ENCODE measurements around the gene LMBR1L. TPM values are rescaled to one million over a fixed set of nuclear protein-coding genes. Genes with fewer than 3 reads are reported as not detected.
A peak's percentile ranks its signal among the peaks of the same experiment; 100 is the strongest.

Gene LMBR1L
- total and polyA plus RNA-seq, 2 of the 13 experiments (the other 11 are each of a cell fraction or from before 2014, with no cell fraction given): 12.2 to 65.9 TPM

DNA sequence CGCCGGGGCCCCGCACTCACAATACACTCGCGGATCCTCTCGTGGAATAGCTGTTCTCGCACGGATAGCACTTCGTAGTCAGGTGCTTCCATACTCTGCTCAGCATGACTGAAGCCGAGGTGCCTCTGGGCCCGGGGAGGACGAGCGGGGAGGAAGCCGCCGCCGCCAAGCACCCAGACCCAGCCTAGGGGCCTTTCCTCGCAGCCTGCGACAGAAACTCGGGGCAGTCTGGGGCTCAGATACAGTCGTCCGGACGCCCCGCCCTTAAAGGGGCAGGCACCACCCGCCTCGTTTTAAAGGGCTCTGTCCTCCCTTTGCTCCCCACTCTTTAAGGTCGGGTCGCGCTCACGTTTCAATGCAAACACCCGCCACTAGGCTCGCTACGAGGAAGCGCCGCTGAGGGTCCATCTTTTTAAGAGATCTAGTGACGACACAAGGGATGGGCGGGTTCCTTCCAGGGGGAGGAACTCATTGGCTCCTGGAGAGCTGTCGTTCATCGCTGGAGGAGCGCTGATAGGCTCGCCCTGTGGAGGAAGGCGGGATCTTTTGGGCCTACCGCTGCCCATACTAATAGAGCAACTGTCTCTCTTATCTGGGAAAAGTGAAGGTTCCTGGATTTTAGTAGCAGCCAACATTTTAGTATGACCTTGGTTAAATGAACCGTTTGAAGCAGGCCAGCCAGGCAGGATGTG lies at the start of gene LMBR1L (continued):
- no peak; the same call in 1 of the 2 replicates for TF ChIP-seq PITX1 (CRISPR knock-in tag; IDR thresholded peaks at IDR 0.05)
- TF ChIP-seq ZKSCAN5 (CRISPR knock-in tag; IDR thresholded peaks at IDR 0.05): no peak
- TF ChIP-seq, protein P1, sequence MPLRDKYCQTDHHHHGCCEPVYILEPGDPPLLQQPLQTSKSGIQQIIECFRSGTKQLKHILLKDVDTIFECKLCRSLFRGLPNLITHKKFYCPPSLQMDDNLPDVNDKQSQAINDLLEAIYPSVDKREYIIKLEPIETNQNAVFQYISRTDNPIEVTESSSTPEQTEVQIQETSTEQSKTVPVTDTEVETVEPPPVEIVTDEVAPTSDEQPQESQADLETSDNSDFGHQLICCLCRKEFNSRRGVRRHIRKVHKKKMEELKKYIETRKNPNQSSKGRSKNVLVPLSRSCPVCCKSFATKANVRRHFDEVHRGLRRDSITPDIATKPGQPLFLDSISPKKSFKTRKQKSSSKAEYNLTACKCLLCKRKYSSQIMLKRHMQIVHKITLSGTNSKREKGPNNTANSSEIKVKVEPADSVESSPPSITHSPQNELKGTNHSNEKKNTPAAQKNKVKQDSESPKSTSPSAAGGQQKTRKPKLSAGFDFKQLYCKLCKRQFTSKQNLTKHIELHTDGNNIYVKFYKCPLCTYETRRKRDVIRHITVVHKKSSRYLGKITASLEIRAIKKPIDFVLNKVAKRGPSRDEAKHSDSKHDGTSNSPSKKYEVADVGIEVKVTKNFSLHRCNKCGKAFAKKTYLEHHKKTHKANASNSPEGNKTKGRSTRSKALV (CRISPR knock-in tag; IDR thresholded peaks at IDR 0.05): no peak
- peak; percentile 33; the same call in 1 of the 2 replicates for TF ChIP-seq RXRB (CRISPR knock-in tag; IDR thresholded peaks at IDR 0.05; ENCODE audit: borderline replicate concordance)
- peak; percentile 10; the same call in 1 of the 2 replicates for TF ChIP-seq CHD2 (IDR thresholded peaks at IDR 0.05; ENCODE audit: low read depth, low read length)
- TF ChIP-seq TARDBP (CRISPR knock-in tag; IDR thresholded peaks at IDR 0.05): no peak
- TF ChIP-seq ZNF780A (CRISPR knock-in tag; IDR thresholded peaks at IDR 0.05): no peak
- TF ChIP-seq ZNF280D (CRISPR knock-in tag; IDR thresholded peaks at IDR 0.05): no peak
- no peak for TF ChIP-seq ZNF710 (CRISPR knock-in tag; IDR thresholded peaks at IDR 0.05; ENCODE audit: borderline replicate concordance)
- TF ChIP-seq TGIF2 (CRISPR knock-in tag; IDR thresholded peaks at IDR 0.05): no peak
- TF ChIP-seq RELA (CRISPR knock-in tag; IDR thresholded peaks at IDR 0.05): no peak
- TF ChIP-seq BRD4 (CRISPR knock-in tag; IDR thresholded peaks at IDR 0.05): peak; percentile 34; the same call in 1 of the 2 replicates
- TF ChIP-seq, protein P2, sequence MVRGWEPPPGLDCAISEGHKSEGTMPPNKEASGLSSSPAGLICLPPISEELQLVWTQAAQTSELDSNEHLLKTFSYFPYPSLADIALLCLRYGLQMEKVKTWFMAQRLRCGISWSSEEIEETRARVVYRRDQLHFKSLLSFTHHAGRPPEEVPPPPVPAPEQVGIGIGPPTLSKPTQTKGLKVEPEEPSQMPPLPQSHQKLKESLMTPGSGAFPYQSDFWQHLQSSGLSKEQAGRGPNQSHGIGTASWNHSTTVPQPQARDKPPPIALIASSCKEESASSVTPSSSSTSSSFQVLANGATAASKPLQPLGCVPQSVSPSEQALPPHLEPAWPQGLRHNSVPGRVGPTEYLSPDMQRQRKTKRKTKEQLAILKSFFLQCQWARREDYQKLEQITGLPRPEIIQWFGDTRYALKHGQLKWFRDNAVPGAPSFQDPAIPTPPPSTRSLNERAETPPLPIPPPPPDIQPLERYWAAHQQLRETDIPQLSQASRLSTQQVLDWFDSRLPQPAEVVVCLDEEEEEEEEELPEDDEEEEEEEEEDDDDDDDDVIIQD (CRISPR knock-in tag; IDR thresholded peaks at IDR 0.05; ENCODE audit: low read depth): peak; percentile 46
- no peak for TF ChIP-seq MXD4 (CRISPR knock-in tag; IDR thresholded peaks at IDR 0.05)
- TF ChIP-seq ZNF773 (CRISPR knock-in tag; IDR thresholded peaks at IDR 0.05; ENCODE audit: borderline replicate concordance): no peak
- TF ChIP-seq ZNF160 (CRISPR knock-in tag; IDR thresholded peaks at IDR 0.05): no peak
- peak; percentile 57; the same call in 1 of the 2 replicates for TF ChIP-seq ZNF430 (CRISPR knock-in tag; IDR thresholded peaks at IDR 0.05)
- TF ChIP-seq KLF15 (CRISPR knock-in tag; IDR thresholded peaks at IDR 0.05; ENCODE audit: borderline replicate concordance): no peak
- peak; percentile 78 for TF ChIP-seq XRCC5 (optimal IDR thresholded peaks at IDR 0.05; ENCODE audit: low read length)
- peak; percentile 95 for TF ChIP-seq SP2 (CRISPR knock-in tag; IDR thresholded peaks at IDR 0.05)
